ENCODE measurements around the gene PAM16. TPM values are rescaled to one million over a fixed set of nuclear protein-coding genes. Genes with fewer than 3 reads are reported as not detected.

PAM16 gene
- total RNA-seq, 1 experiment from 2014 or later = 80.4 TPM

DNA sequence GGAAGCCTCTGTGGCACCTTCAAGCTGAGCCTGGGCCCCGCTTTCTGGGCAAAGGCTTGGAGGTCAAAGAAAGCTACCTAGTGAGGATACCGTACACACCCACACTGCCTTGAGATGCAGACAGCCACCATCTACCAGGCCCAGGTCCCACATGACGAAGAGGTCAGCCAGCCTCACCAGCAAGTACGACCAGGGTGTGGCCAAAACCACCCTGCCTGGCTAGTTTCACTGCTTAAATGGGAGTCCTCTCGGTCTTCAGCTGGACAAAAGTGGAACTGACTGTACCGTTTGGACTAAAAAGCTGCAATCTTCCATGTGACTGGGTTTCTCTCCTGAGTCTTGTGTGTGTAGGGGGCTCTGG is 42.1 kb upstream of the PAM16 start:
- peak overlapping the region; percentile 80 for H2BK5ac ChIP-seq (ENCODE audit: insufficient read length, low read length)
- TF ChIP-seq, protein P1, sequence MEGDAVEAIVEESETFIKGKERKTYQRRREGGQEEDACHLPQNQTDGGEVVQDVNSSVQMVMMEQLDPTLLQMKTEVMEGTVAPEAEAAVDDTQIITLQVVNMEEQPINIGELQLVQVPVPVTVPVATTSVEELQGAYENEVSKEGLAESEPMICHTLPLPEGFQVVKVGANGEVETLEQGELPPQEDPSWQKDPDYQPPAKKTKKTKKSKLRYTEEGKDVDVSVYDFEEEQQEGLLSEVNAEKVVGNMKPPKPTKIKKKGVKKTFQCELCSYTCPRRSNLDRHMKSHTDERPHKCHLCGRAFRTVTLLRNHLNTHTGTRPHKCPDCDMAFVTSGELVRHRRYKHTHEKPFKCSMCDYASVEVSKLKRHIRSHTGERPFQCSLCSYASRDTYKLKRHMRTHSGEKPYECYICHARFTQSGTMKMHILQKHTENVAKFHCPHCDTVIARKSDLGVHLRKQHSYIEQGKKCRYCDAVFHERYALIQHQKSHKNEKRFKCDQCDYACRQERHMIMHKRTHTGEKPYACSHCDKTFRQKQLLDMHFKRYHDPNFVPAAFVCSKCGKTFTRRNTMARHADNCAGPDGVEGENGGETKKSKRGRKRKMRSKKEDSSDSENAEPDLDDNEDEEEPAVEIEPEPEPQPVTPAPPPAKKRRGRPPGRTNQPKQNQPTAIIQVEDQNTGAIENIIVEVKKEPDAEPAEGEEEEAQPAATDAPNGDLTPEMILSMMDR (conservative IDR thresholded peaks at IDR 0.05) = no peak
- Mint-ChIP-seq H3K27ac (peak overlapping the region; percentile 97 to 99 (median 98)), H3K36me3 (ENCODE audit: insufficient read depth in 1 of 3, low read depth in 3 of 3) (peaks cover 4 to 6% (median 5%) of the 10 kb centered on the region in 3 experiments; a peak in 3 of 7 replicates), H3K9me3 (no peaks in the 10 kb centered on the region), H3K4me1 (peaks cover 41 to 50% of the 10 kb centered on the region in 2 experiments), H3K4me3 (peak overlapping the region in 1 of 2 experiments; percentile 32; a peak in 1 of 5 replicates), H3K27me3 (ENCODE audit: low read depth) (no peaks in the 10 kb centered on the region)
- no peak for DNase-seq
- peak overlapping the region; percentile 80 for H3K18ac ChIP-seq (ENCODE audit: insufficient read length, low read depth, low read length)
- peak overlapping the region; percentile 76 for H2AK5ac ChIP-seq (ENCODE audit: insufficient read length, low read length)
- H4K5ac ChIP-seq (ENCODE audit: insufficient read length, low read depth, low read length) = peak overlapping the region; percentile 83
- no peaks in the 10 kb centered on the region for H3K9me3 ChIP-seq (ENCODE audit: control insufficient read depth, low read depth, low read length)
- H2BK12ac ChIP-seq (ENCODE audit: insufficient read length, low read depth, low read length) = peak overlapping the region; percentile 94
- peaks cover 5% of the 10 kb centered on the region; the same call in 1 of the 2 replicates for H3K4me1 ChIP-seq (ENCODE audit: insufficient read depth, low read length)
- no peaks in the 10 kb centered on the region for H4K20me1 ChIP-seq (ENCODE audit: control insufficient read depth, insufficient read depth, insufficient read length)
- peak overlapping the region; percentile 86 for H4K8ac ChIP-seq (replicated peaks; ENCODE audit: insufficient read length, low read depth, low read length)
- no peak overlapping the region for H2BK15ac ChIP-seq (ENCODE audit: low read depth, low read length)
- H3T11ph ChIP-seq (ENCODE audit: low read length) = peak overlapping the region; percentile 0
- H2BK120ac ChIP-seq (ENCODE audit: low read depth, low read length, poor library complexity, severe bottlenecking) = peak overlapping the region; percentile 93
- H2BK20ac ChIP-seq (ENCODE audit: low read depth, low read length, poor library complexity, severe bottlenecking) = peak overlapping the region; percentile 78
- no peaks in the 10 kb centered on the region for H3K23me2 ChIP-seq (ENCODE audit: insufficient read length, low read depth, low read length, poor library complexity, severe bottlenecking)
- H4K91ac ChIP-seq (ENCODE audit: insufficient read length, low read depth, low read length) = peak overlapping the region; percentile 88
- peak overlapping the region; percentile 83 for H3K27ac ChIP-seq (ENCODE audit: insufficient read length, low read depth, low read length)
- peak overlapping the region; percentile 39 for H3K4ac ChIP-seq (ENCODE audit: low read depth, low read length)
- no peaks in the 10 kb centered on the region for H3K79me1 ChIP-seq (ENCODE audit: insufficient read depth, low read depth, low read length, poor library complexity, severe bottlenecking)
- WGBS (ENCODE audit: extremely low coverage, insufficient read length, low lambda C conversion rate) = no CpG with 5 or more reads among the region's 6 CpGs
- peak overlapping the region; percentile 72 for H3K14ac ChIP-seq (ENCODE audit: insufficient read depth, low read length)
- H3K9ac ChIP-seq (ENCODE audit: extremely low read depth, insufficient read length, low read length) = no peak overlapping the region
- H3K23ac ChIP-seq (ENCODE audit: insufficient read length, low read depth, low read length) = no peak overlapping the region
- H3K27me3 ChIP-seq (ENCODE audit: insufficient read depth, low read length) = no peaks in the 10 kb centered on the region
- H3K56ac ChIP-seq (ENCODE audit: insufficient read length, low read depth, low read length) = peak overlapping the region; percentile 74
- no peaks in the 10 kb centered on the region for H3K79me2 ChIP-seq (ENCODE audit: insufficient read depth, low read length)
- no peak overlapping the region for H2AFZ ChIP-seq (ENCODE audit: low read length)
- H3K4me2 ChIP-seq (ENCODE audit: insufficient read depth, insufficient read length, low read length) = peak overlapping the region; percentile 11
